Fibroblast of pulmonary artery (primary cell): Measurements from ENCODE around the gene MAP3K6.

ENCODE experiments used
- DNase-seq: peaks from one replicate; pipeline ENCODE4 v3.0.0-alpha.2; 2010; ENCODE audit warnings: low read depth
- H3K4me3 ChIP-seq: replicated peaks from 2 replicates; pipeline ENCODE4 v1.5.1; 2011; ENCODE audit warnings: low read depth, mild to moderate bottlenecking, control low read depth, low read length, moderate library complexity
- TF ChIP-seq, protein P1 (sequence below): IDR thresholded peaks from 2 replicates; pipeline ENCODE4 v1.5.1; 2011; ENCODE audit warnings: mild to moderate bottlenecking, control low read depth, low read length, inconsistent platforms; ENCODE audit errors: missing control alignments

MAP3K6 gene

DNA sequence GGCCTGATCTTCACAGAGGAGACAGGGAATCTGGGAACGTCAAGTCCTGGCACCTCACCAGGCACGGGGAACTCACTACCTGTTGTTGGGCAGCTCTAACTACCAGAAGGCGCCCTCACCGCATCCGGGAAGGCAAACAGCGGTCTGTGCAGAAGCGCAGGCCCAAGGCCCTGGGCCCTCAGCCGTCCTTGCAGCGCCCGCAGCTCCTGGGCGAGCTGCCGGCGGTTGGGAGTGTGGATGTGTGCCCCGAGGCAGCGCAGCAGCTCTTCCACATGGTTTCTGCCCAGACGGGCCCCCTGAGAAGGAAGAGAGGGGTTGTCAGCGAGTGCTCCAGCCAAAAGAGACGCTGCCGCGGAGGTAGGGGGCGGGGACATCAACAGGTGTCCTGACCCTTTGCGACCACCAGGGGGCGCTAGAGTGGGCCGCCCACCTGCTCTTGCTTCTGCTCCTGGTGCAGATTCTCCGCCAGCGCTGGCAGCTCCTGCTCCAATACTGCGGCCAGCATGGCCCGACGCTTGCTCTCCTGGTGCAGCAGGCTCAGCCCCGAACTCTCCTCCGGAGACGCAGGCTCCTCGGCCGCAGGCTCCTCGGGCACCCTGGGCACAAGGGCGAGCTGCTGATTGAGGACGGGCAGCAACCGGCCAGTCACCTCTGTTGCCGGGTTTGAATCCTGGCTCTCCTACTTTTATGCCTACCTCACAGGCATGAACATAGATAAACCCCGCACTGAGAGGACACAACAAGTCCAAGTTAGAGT, 9.3 kb downstream of the MAP3K6 start:
- peak; percentile 61 for DNase-seq
- TF ChIP-seq, protein P1, sequence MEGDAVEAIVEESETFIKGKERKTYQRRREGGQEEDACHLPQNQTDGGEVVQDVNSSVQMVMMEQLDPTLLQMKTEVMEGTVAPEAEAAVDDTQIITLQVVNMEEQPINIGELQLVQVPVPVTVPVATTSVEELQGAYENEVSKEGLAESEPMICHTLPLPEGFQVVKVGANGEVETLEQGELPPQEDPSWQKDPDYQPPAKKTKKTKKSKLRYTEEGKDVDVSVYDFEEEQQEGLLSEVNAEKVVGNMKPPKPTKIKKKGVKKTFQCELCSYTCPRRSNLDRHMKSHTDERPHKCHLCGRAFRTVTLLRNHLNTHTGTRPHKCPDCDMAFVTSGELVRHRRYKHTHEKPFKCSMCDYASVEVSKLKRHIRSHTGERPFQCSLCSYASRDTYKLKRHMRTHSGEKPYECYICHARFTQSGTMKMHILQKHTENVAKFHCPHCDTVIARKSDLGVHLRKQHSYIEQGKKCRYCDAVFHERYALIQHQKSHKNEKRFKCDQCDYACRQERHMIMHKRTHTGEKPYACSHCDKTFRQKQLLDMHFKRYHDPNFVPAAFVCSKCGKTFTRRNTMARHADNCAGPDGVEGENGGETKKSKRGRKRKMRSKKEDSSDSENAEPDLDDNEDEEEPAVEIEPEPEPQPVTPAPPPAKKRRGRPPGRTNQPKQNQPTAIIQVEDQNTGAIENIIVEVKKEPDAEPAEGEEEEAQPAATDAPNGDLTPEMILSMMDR, result peak; percentile 73
- no peak overlapping the region for H3K4me3 ChIP-seq

DNA sequence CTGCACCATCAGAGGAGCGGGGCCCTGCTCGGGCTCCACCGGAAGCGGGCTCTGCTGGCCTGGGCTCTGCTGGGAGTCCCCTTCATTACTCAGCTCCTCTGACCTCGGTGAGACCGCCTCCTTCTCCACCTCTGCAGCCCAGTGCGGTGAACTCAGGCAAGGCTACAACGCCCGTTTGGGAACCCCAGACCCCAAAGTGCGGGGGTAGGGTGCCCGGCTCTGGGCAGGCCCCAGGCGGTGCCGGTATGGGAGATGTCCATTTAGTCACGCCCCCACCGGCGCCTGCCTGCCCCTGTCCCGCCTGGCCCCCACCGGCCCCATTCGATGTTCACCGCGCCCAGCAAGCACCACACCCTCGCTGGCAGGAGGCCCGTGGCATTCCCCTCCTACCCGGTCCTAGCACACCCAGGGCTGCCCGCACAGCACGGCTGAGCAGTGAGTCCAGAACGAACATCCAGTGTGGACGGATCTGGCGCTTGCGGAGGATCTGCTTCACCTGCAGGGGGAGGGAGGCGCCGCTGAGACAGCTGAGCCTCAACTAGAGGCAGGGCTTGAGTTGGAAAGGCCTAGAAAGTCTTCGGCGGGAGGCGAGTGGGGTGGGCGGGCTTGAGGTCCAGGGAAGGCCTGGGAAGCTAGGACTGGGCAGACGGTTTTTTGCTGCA, 10.0 kb downstream of the MAP3K6 start:
- DNase-seq, result no peak
- H3K4me3 ChIP-seq, result no peak overlapping the region
- TF ChIP-seq, protein P1, result no peak

DNA sequence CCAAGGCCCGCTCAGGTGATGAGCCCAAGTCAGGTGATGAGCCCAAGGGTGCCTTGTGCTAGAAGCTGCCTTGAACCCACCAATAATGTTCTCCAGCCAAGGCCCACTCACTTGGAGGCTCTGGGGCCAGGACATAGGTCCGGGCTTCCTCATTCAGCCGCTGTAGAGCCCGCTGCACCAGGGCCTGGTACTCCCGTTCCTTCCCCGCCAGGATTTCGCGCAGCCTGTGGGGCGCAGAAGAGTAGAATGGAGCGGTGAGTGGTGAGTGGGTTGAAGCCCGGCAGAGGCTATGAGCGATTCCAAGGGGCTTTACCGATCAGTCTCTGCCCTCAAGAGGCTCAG, 10.5 kb downstream of the MAP3K6 start:
- no peak overlapping the region for H3K4me3 ChIP-seq
- no peak for DNase-seq
- TF ChIP-seq, protein P1, result no peak

DNA sequence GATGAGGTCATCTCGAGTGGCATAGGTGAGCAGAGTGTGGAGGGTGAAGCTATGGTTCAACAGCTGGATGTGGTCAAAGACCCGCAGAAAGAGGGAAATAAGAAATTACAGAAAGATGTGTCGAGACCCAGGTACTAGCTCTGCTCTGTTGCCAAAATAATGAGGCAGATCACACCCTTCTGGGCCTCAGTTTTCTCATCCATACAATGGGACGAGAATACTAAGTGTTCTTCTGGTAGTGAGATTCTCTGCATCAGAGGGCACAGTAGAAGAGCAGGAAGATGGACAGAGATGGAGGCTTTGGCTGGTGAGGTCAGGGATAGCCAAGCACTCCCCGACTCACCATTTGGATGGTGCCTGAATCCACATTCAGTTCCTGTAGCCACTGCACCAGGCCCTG, 11.1 kb downstream of the MAP3K6 start:
- no peak overlapping the region for H3K4me3 ChIP-seq
- DNase-seq, result no peak
- TF ChIP-seq, protein P1, result no peak

DNA sequence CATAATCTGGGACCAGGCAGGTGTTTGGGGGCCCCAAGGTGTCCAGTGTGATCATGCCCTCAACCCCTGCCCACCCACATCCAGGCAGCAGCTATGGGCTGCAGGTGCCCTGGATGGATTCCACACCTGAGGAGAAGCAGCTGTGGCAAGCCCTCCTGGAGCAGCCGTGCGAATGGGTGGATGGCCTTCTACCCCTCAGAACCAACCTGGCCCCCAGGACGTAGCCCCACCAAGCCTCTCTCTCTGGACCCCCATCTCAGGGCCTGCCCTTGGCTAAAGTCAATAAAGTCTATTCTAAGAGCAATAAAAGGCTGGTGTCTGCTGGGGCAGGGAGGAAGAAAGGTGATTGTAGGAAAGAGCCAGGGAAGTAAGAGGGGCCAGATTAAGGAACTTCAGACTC, 13.1 kb downstream of the MAP3K6 start:
- no peak overlapping the region for H3K4me3 ChIP-seq
- TF ChIP-seq, protein P1, result no peak
- no peak for DNase-seq

DNA sequence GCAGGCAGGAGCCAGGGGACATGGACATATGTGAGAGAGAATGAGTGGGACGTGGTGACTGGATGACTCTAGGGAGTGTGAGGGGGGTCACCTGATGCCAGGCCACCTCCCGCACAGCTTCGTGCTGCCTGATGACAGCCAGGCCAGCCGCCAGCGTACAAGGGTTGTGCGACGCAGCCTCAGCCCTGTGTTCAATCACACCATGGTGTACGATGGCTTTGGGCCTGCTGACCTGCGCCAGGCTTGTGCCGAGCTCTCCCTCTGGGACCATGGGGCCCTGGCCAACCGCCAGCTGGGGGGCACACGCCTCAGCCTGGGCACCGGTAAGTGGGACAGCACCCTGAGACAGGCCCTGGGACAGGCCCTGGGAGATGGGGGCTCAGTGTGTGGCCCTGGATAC, 13.6 kb downstream of the MAP3K6 start:
- TF ChIP-seq, protein P1, result no peak
- H3K4me3 ChIP-seq, result no peak overlapping the region
- DNase-seq, result no peak
